ENCODE results near the gene CSNK2A1. TPM values are rescaled to one million over a fixed set of nuclear protein-coding genes. Genes with fewer than 3 reads are reported as not detected.

CSNK2A1 gene
- total and polyA plus RNA-seq, 2 donors (not counting 1 experiment from before 2014, with no cell fraction given): 28.3 to 125 TPM

DNA sequence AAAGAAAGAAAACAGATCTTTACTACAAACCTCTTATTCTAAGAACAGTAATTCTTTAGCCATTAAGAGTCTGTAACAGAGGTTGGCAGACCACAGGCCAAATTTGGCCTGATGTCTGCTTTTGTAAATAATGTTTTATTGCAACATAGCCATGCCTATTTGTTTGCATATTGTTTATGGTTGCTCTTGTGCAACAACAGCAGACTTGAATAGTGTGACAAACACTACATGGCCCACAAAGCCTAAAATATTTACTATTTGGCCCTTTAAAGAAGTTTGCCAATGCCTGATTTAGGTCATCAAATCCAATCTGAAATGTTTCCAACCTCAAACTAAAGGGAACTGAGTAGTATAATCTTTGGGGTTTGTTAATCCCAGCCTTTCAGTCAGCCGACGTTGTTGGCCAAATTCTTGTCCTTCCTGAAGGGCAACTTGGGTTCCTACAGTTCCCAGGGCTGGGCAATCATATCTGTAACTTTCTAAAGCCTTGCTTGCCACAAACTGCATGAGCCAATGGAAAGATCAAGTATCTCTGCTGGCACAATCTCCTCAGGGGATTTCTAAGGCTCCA, 47.4 kb downstream of the CSNK2A1 start:
- peaks cover 20 to 75% of the 10 kb centered on the region in 2 experiments for H3K36me3 ChIP-seq (replicated peaks in 1 of 2; ENCODE audit: control extremely low read depth in 1 of 2, control insufficient read depth in 1 of 2, extremely low read depth in 1 of 2, insufficient read depth in 2 of 2, low read length in 1 of 2)
- no peaks in the 10 kb centered on the region for H3K9me3 Mint-ChIP-seq (ENCODE audit: insufficient read depth)
- no peak overlapping the region for H3K27ac Mint-ChIP-seq
- POLR2A ChIA-PET: no interaction called here
- no peak overlapping the region for H3K27ac ChIP-seq (ENCODE audit: low read length in 2 of 2)
- no peaks in the 10 kb centered on the region for H3K79me2 ChIP-seq (ENCODE audit: control insufficient read depth, insufficient read depth, low read length)
- no peaks in the 10 kb centered on the region for H4K20me1 ChIP-seq (ENCODE audit: control insufficient read depth, insufficient read depth, low read length, poor library complexity, severe bottlenecking)
- CTCF ChIA-PET: interaction anchor here (1.3 kb wide), 1 partner anchor 10 kb away, joined by 4 read pairs; no protein-coding TSS in a partner anchor
- ATAC-seq (ENCODE audit: low read depth): no peak
- no peaks in the 10 kb centered on the region for H3K4me1 ChIP-seq (ENCODE audit: control insufficient read depth in 2 of 2, insufficient read depth in 2 of 2, low read length in 2 of 2)
- DNase-seq: no peak
- intact Hi-C loops (cut with micrococcal nuclease): no loop called here
- H3K4me1 Mint-ChIP-seq: no peaks in the 10 kb centered on the region
- no peak overlapping the region for H3K4me3 ChIP-seq (ENCODE audit: control extremely low read depth in 1 of 5, extremely low read depth in 1 of 5, insufficient read depth in 1 of 5, low read depth in 2 of 5, low read length in 4 of 5)
- no peaks in the 10 kb centered on the region for H3K9me3 ChIP-seq (ENCODE audit: control extremely low read depth in 1 of 3, control insufficient read depth in 2 of 3, insufficient read depth in 1 of 3, low read length in 2 of 3)
- no peak overlapping the region for H3K4me2 ChIP-seq (replicated peaks; ENCODE audit: low read depth, low read length, poor library complexity, severe bottlenecking)
- no peak overlapping the region for H3K4me3 Mint-ChIP-seq
- H2AFZ ChIP-seq (ENCODE audit: insufficient read depth, low read depth, low read length, poor library complexity, severe bottlenecking): no peak overlapping the region
- no peaks in the 10 kb centered on the region for H3K27me3 ChIP-seq (replicated peaks in 1 of 4; ENCODE audit: control extremely low read depth in 1 of 4, control insufficient read depth in 3 of 4, insufficient read depth in 4 of 4, low read length in 3 of 4)
- TF ChIP-seq EZH2 (IDR thresholded peaks at IDR 0.05; ENCODE audit: borderline replicate concordance, insufficient read depth, low read depth, low read length, poor library complexity, severe bottlenecking): no peak
- TF ChIP-seq CTCF (IDR thresholded peaks at IDR 0.05): no peak
- H3K27me3 Mint-ChIP-seq: no peaks in the 10 kb centered on the region
- no peak overlapping the region for H3K9ac ChIP-seq (ENCODE audit: low read length)
- 100% methylated on average over 2 of the region's 2 CpGs for whole genome bisulfite sequencing (ENCODE audit: insufficient coverage)

- H3K27me3 Mint-ChIP-seq: no peaks in the 10 kb centered on the region
- Histone ChIP-seq H3K27me3 (replicated peaks in 1 of 4; ENCODE audit: control extremely low read depth in 1 of 4, control insufficient read depth in 3 of 4, insufficient read depth in 4 of 4, low read length in 3 of 4) (no peaks in the 10 kb centered on the region), H3K4me1 (ENCODE audit: control insufficient read depth in 2 of 2, insufficient read depth in 2 of 2, low read length in 2 of 2) (no peaks in the 10 kb centered on the region), H4K20me1 (ENCODE audit: control insufficient read depth, insufficient read depth, low read length, poor library complexity, severe bottlenecking) (no peaks in the 10 kb centered on the region), H3K9me3 (ENCODE audit: control extremely low read depth in 1 of 3, control insufficient read depth in 2 of 3, insufficient read depth in 1 of 3, low read length in 2 of 3) (no peaks in the 10 kb centered on the region), H3K9ac (ENCODE audit: low read length) (no peak overlapping the region), H3K36me3 (replicated peaks in 1 of 2; ENCODE audit: control extremely low read depth in 1 of 2, control insufficient read depth in 1 of 2, extremely low read depth in 1 of 2, insufficient read depth in 2 of 2, low read length in 1 of 2) (peaks cover 15 to 76% of the 10 kb centered on the region in 2 experiments), H3K27ac (ENCODE audit: low read length in 2 of 2) (no peak overlapping the region), H3K4me3 (ENCODE audit: control extremely low read depth in 1 of 5, extremely low read depth in 1 of 5, insufficient read depth in 1 of 5, low read depth in 2 of 5, low read length in 4 of 5) (no peak overlapping the region), H3K4me2 (replicated peaks; ENCODE audit: low read depth, low read length, poor library complexity, severe bottlenecking) (no peak overlapping the region), H2AFZ (ENCODE audit: insufficient read depth, low read depth, low read length, poor library complexity, severe bottlenecking) (no peak overlapping the region), H3K79me2 (ENCODE audit: control insufficient read depth, insufficient read depth, low read length) (no peaks in the 10 kb centered on the region)
- no peak for TF ChIP-seq CTCF (IDR thresholded peaks at IDR 0.05)
- TF ChIP-seq EZH2 (IDR thresholded peaks at IDR 0.05; ENCODE audit: borderline replicate concordance, insufficient read depth, low read depth, low read length, poor library complexity, severe bottlenecking): no peak
- ChIA-PET CTCF (interaction anchor here (2.3 kb wide), 1 partner anchor 137 kb away, joined by 5 read pairs; no protein-coding TSS in a partner anchor), POLR2A (no interaction called here)
- H3K9me3 Mint-ChIP-seq (ENCODE audit: insufficient read depth): no peaks in the 10 kb centered on the region
- H3K4me3 Mint-ChIP-seq: no peak overlapping the region
- DNase-seq (no peak), ATAC-seq (ENCODE audit: low read depth) (no peak)
- no peak overlapping the region for H3K27ac Mint-ChIP-seq
- 90% methylated on average over 4 of the region's 5 CpGs for WGBS (ENCODE audit: insufficient coverage)
- no peaks in the 10 kb centered on the region for H3K4me1 Mint-ChIP-seq
- intact Hi-C loops (cut with micrococcal nuclease): no loop called here
Measured at GRCh38 chr20:492159-492558, 51.4 kb downstream of the CSNK2A1 start.
